GM19324 (cell line): Measurements from ENCODE around the gene PPP3CA.
A peak's percentile ranks its signal among the peaks of the same experiment; 100 is the strongest.

Experiments used
- ATAC-seq: cut with Tn5 transposase; IDR thresholded peaks from one replicate; pipeline ENCODE4 v1.9.1; 2021; ENCODE audit warnings: mild to moderate bottlenecking, moderate library complexity; ENCODE audit not compliant: unreplicated experiment, low FRiP score

Gene PPP3CA

DNA sequence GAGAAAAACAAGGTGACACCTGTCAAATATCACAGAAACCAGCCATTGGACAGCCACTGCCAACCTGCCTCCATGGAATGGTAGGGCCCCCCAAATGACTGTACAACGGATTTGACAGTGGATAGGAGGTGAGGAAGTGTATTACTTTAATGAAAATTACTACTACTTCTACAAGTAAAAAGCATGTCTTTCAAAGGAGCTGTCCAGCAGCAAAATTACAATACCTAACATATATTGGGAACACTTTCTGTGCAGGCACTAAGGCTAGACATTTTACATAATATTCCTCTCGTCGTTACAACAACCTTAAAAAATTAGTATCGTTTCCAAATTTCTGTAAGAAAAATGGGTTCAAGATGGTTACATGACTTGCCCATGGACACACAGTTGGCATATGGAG is 14.9 kb downstream of the PPP3CA start:
- ATAC-seq = no peak

- ATAC-seq = no peak
Measured at GRCh38 chr4:101331017-101331416, 16.3 kb downstream of the PPP3CA start.

GRCh38 chr4:101329592-101329991 is 17.7 kb downstream of the PPP3CA start:
- ATAC-seq = no peak

DNA sequence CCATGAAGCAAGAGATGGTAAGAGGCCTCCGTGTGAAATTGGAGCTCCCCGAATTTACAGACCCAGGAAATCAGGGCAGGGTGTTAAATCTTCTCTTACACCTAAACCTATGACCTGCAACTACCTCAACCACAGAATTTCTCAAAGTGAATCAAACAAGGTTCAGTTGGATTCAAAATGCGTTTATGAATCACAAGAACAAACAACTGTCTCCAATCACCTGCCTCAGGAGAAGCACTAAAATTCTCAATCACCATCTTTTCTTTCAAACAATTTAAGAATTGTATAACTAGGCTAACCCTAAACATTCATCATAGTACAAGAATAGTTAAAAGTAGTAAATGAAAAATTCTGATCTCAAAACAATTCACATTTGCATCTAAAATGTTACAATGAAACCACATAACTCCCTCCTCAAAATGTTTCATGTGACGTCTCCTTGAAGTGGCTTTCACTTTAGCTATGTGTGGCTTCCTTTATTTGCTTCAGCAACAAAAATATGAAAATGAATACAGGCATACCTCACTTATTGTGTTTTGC is 19.2 kb downstream of the PPP3CA start:
- peak; percentile 75 for ATAC-seq

GRCh38 chr4:101326576-101326975 is 20.8 kb downstream of the PPP3CA start:
- no peak for ATAC-seq

DNA sequence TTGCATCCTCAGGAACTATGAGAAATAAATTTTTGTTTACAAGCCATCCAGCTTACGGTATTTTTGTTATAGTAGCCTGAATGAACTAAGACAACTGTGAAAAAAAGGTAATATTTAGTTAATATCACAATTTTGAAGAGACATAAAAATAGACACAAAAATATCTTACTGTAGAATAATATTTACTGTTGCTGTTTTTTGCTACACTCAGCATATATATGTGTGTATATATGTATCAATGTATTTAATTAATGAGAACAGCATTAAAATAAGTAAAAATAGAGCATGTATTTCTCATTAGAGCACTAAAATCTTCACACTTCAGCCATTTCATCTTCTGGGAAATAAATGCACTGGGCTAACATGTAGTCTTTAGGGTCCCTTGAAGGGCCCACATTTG is 24.6 kb downstream of the PPP3CA start:
- no peak for ATAC-seq

DNA sequence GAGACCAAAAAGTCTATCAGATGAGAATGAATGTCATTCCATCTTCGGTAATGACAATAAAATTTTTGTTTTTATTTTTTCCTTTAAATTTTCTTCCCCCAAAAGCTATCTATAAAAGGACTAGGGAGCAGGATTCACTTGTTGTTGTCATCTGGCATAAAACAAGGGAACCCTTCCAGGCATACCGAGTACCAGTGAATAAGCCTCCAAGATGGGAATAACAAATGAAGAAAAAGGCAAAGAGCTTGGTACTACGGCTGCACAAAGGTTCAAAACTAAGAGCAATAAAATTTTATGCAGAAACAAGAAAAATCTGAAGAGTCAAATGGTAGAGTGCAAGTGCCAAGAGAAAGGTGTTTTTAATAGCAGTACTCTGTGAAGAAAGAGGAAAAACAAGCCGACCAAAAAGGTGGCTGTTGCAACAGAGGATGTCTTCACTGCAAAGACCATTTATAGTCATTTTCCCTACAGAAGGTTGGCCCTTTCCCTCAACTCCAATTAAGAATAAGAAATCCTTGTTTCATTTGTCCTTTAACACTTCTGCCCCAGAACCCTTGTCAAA is 25.8 kb downstream of the PPP3CA start:
- ATAC-seq = no peak

DNA sequence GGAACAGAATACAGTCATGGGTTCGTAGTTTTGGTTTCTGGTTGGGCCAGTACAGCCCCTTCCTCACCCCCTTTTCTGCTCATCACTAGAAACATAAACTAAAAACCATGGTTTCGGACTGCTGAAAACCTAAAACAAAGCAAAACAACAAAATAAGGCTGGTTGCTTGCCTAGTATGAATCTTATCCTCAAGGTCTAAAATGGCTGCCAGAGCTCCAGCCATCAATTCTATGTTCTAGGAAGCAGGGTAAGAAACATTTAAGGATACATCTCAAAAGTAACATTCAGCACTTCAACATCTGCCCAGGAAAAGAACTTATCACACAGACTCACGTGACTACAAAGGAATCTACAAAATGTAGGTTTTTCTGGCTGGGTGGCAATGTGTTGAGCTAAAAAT is 31.5 kb downstream of the PPP3CA start:
- ATAC-seq = no peak

DNA sequence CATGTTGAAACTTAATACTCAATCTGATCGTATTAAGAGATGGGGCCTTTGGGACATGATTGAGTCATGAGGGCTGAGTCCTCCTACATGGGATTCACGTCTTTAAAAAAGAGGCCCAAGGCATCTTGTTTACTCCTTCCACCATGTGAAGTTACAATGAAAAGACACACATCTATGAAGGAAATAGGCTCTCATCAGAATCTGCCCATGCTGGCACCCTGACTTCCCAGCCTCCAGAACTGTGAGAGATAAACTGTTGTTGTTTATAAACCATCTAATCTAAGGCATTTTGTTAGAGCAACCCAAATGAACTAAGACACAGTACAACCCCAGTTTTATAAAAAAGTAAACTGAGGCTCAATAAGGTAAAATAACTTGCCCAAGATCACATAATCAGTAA is 32.3 kb downstream of the PPP3CA start:
- ATAC-seq = no peak

- ATAC-seq = no peak
Measured at GRCh38 chr4:101309925-101310324, 37.4 kb downstream of the PPP3CA start.

DNA sequence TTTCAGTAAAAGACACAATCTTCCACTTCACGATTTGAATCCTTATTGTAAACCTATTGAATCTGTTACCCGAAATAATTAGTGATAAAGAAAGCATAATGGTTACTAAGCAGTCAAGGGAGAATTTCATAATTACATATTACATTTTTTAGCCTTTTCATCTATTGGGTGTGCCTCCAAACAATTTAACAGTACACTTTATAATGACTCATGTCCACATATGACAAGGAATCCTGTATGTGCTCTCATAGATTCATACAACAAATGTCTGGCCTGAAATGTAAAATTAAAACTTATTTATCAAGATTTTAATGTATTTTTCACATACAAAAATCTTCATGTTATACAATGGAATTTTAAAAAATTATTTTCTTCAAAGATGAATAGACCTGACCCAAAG is 39.4 kb downstream of the PPP3CA start:
- ATAC-seq = no peak

GRCh38 chr4:101306764-101307615 is 40.3 kb downstream of the PPP3CA start:
- ATAC-seq = no peak

GRCh38 chr4:101306225-101306624 is 41.1 kb downstream of the PPP3CA start:
- no peak for ATAC-seq

GRCh38 chr4:101304916-101305315 is 42.4 kb downstream of the PPP3CA start:
- no peak for ATAC-seq

DNA sequence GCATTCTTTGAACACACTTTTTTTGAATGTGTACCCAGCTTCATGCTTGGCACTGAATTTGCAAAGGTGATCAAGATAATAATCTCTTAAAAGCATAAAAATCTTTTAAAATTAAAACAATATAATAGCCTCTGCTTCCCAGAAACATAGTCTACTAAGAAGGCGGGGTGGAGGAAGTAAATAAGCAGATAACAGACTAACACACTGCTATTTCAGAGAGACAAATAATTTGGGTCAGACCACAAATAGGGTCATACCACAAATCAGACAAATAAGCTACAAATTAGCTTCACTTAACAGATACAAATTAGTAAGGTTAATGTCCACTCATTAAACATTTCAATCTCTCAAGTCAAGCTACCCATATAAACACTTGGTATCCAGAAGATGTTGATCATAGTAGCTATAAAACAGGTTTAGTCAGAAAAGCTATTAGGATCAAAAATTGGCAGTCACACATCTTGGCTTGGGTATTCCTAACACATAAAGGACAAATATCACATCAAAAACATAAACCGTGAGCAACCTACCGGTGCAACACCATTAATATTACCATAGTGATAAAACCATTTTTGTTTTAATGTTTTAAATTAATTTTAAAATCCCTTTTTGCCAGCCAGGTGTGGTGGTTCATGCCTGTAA is 47.3 kb downstream of the PPP3CA start:
- no peak for ATAC-seq

DNA sequence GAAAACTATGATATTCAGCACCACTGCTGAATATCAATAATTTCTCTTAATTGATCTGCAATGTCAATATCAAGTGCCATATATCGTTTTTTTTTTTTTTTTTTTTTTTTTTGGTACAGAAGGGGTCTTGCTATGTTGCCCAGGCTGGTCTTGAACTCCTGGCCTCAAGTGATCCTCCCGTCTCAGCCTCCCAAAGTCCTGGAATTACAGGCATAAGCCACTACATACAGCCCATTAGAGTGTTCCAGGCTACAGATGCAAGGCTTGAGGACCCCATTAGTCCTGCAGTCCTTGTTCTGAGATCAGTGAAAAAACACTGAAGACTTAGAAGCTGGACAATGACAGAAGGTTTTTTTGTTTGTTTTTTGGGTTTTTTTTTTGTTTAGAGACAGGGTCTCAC is 48.3 kb downstream of the PPP3CA start:
- ATAC-seq = no peak

DNA sequence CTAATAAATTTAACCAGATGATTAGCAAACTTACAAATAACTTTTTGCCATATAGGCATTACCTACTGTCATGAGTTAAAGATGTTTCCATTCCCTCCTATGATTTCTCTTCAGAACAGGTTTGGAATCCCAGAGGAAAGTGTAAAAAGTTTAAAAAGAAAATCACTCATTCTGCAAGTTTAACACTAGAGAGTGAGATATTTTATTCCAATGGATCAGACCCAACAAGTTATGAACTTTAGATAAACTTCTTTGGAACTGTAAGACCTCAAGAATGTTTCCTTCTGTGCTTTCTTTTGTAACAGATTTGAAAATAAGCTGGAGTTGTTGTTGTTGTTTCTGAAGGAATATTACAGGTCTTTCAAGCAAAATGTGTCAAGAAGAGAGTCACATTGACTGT is 51.6 kb downstream of the PPP3CA start:
- ATAC-seq = no peak

- no peak for ATAC-seq
Measured at GRCh38 chr4:101294597-101294996, 52.7 kb downstream of the PPP3CA start.

- no peak for ATAC-seq
Measured at GRCh38 chr4:101292901-101293300, 54.4 kb downstream of the PPP3CA start.

DNA sequence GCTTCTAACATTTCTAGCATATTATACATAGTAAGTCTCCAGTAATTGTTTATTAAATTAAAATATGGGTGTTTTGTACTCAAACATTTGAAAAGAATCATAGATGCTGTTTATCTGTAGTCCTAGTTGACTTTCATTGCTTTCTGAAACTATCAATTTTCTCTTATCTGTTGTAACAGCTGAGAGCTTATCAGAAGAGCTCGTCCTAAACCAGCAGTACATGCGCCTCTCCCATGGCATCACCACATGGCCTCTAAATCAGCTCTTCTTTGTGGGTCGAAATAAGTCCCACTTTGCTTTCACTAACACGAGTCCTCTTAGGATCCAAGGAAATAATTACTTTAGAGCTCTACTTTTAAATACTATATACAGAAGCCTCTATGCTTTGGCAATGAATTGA is 55.1 kb downstream of the PPP3CA start:
- no peak for ATAC-seq

- ATAC-seq = no peak
Measured at GRCh38 chr4:101291198-101291597, 56.1 kb downstream of the PPP3CA start.

- no peak for ATAC-seq
Measured at GRCh38 chr4:101290654-101291053, 56.7 kb downstream of the PPP3CA start.
